Hepatocyte (in vitro differentiated cells): ENCODE measurements around the gene OR1E1. TPM values are rescaled to one million over a fixed set of nuclear protein-coding genes. Genes with fewer than 3 reads are reported as not detected.
"Not testable (repeated sequence)": the region's sequence is repeated elsewhere in the genome, so short reads cannot be mapped to it uniquely, and the experiment has no call there.

Experiments used
- DNase-seq: peaks from one replicate; pipeline ENCODE4 v3.0.0-alpha.2; 2016; ENCODE audit warnings: low spot score
- H2AFZ ChIP-seq: fragments of 200-600 bp; sonication (generic); 2 replicates; pipeline ENCODE4 v1.6.0; 2016; ENCODE audit warnings: antibody characterized with exemption, mild to moderate bottlenecking
- H3K27ac ChIP-seq: fragments of 200-600 bp; sonication (generic); 2 replicates; pipeline ENCODE4 v1.5.1; 2016; ENCODE audit warnings: mild to moderate bottlenecking
- H3K27me3 ChIP-seq: fragments of 200-600 bp; sonication (generic); 2 replicates; pipeline ENCODE4 v1.6.1; 2016
- H3K36me3 ChIP-seq: fragments of 200-600 bp; sonication (generic); replicated peaks from 2 replicates; pipeline ENCODE4 v1.5.1; 2016; ENCODE audit warnings: low read depth; ENCODE audit not compliant: insufficient read depth
- H3K4me1 ChIP-seq: fragments of 200-600 bp; sonication (generic); 2 replicates; pipeline ENCODE4 v1.5.1; 2016; ENCODE audit warnings: mild to moderate bottlenecking, moderate library complexity; ENCODE audit not compliant: insufficient read depth
- H3K4me2 ChIP-seq: fragments of 200-600 bp; sonication (generic); 2 replicates; pipeline ENCODE4 v1.6.0; 2016
- H3K4me3 ChIP-seq: fragments of 200-600 bp; sonication (generic); 2 replicates; pipeline ENCODE4 v1.5.1; 2016; ENCODE audit warnings: mild to moderate bottlenecking
- H3K79me2 ChIP-seq: fragments of 200-600 bp; sonication (generic); 2 replicates; pipeline ENCODE4 v1.6.0; 2017; ENCODE audit warnings: mild to moderate bottlenecking
- H3K9me2 ChIP-seq: fragments of 200-600 bp; sonication (generic); replicated peaks from 2 replicates; pipeline ENCODE4 v1.6.0; 2017; ENCODE audit warnings: mild to moderate bottlenecking; ENCODE audit not compliant: insufficient read depth
- H3K9me3 ChIP-seq: fragments of 200-600 bp; sonication (generic); 2 replicates; pipeline ENCODE4 v1.5.1; 2016; ENCODE audit warnings: low read depth, mild to moderate bottlenecking
- H4K20me1 ChIP-seq: fragments of 200-600 bp; sonication (generic); 2 replicates; pipeline ENCODE4 v1.6.0; 2016; ENCODE audit warnings: mild to moderate bottlenecking; ENCODE audit not compliant: insufficient read depth, poor library complexity, severe bottlenecking
- CTCF ChIP-seq: fragments of 200-600 bp; sonication (generic); IDR thresholded peaks from 2 replicates; pipeline ENCODE4 v1.5.1; 2016; ENCODE audit warnings: antibody characterized with exemption, mild to moderate bottlenecking; ENCODE audit not compliant: poor library complexity
- EZH2 ChIP-seq: fragments of 200-600 bp; sonication (generic); IDR thresholded peaks from 2 replicates; pipeline ENCODE4 v1.6.1; 2016; ENCODE audit warnings: antibody characterized with exemption, mild to moderate bottlenecking, borderline replicate concordance
- EZH2phosphoT487 ChIP-seq: fragments of 200-600 bp; sonication (generic); IDR thresholded peaks from one replicate; pipeline ENCODE4 v1.6.1; 2018; ENCODE audit warnings: antibody characterized with exemption, mild to moderate bottlenecking, low read depth, moderate library complexity; ENCODE audit not compliant: unreplicated experiment, severe bottlenecking
- WGBS: methylation state at CpG from one replicate; pipeline ENCODE4 v1.1.6; 2016; ENCODE audit warnings: low lambda C conversion rate; ENCODE audit errors: missing lambda C conversion rate; 5-methylcytosine and 5-hydroxymethylcytosine counted together
- polyA plus RNA-seq: library from polyadenylated mRNA; unstranded; fragments of >200 nt; fragmentation: Nextera tagmentation; extraction: Ambion mirVana; gene quantifications from 2 replicates; pipeline ENCODE4 v1.2.1, GENCODE V29; 2016
- small RNA-seq: library from RNA; depleted of rRNA; stranded (forward); fragments of <200 nt; gene quantifications from one replicate; pipeline ENCODE3, GENCODE V24; 2014
- total RNA-seq: library from RNA; depleted of rRNA; stranded (reverse); fragments of >200 nt; gene quantifications from 2 replicates; pipeline ENCODE4 v1.2.3, GENCODE V29; 2014

OR1E1 gene
- total and polyA plus RNA-seq, 2 experiments from 2014 or later: not detected

GRCh38 chr17:3381957-3382356, 16.3 kb downstream of the OR1E1 start:
- H3K9me2 ChIP-seq: no peaks in the 10 kb centered on the region
- no peaks in the 10 kb centered on the region for H4K20me1 ChIP-seq
- no peak for TF ChIP-seq EZH2phosphoT487
- TF ChIP-seq CTCF: no peak
- no peak for TF ChIP-seq EZH2
- no peaks in the 10 kb centered on the region for H3K27me3 ChIP-seq
- H2AFZ ChIP-seq: no peak overlapping the region
- no peak overlapping the region for H3K4me3 ChIP-seq
- no peak for DNase-seq
- H3K27ac ChIP-seq: no peak overlapping the region
- no peaks in the 10 kb centered on the region for H3K9me3 ChIP-seq
- no peak overlapping the region for H3K4me2 ChIP-seq
- no peaks in the 10 kb centered on the region for H3K36me3 ChIP-seq
- H3K79me2 ChIP-seq: no peaks in the 10 kb centered on the region
- 80% methylated on average over 5 of the region's 5 CpGs for WGBS
- H3K4me1 ChIP-seq: no peaks in the 10 kb centered on the region

DNA sequence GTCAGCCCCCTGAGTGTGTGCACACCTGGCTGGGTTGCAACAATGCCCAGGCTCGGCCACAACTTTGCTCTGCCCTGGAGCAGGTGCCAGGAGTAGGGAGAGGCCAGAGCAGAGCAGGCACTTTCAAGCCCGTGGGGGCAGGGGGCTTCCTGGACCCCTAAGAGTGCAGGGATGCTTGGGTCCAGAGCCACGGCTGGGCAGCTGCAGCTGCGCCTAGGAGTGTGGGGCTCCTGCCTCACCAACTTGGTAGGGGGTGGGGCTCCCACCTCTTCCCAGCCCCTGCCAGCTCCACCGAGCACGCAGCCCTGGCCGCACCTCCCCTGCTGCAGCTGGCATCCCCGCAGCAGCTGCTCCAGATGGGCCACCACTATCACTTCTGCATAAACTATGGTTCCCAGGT, 19.9 kb downstream of the OR1E1 start:
- TF ChIP-seq EZH2phosphoT487 (no peak), EZH2 (no peak), CTCF (no peak)
- Histone ChIP-seq H2AFZ (no peak overlapping the region), H3K36me3 (no peaks in the 10 kb centered on the region), H3K27me3 (no peaks in the 10 kb centered on the region), H4K20me1 (no peaks in the 10 kb centered on the region), H3K4me2 (no peak overlapping the region), H3K27ac (no peak overlapping the region), H3K4me3 (no peak overlapping the region), H3K9me2 (no peaks in the 10 kb centered on the region), H3K9me3 (no peaks in the 10 kb centered on the region), H3K79me2 (no peaks in the 10 kb centered on the region), H3K4me1 (no peaks in the 10 kb centered on the region)
- no peak for DNase-seq
- 63% methylated on average over 8 of the region's 8 CpGs for WGBS

- H3K79me2 ChIP-seq, H3K27ac ChIP-seq, H3K36me3 ChIP-seq, H4K20me1 ChIP-seq, H3K4me1 ChIP-seq, H3K4me2 ChIP-seq, DNase-seq, H3K9me2 ChIP-seq, H2AFZ ChIP-seq, H3K9me3 ChIP-seq, H3K4me3 ChIP-seq, H3K27me3 ChIP-seq: not testable (repeated sequence)
- no CpG with 5 or more reads among the region's 31 CpGs for WGBS
Measured at GRCh38 chr17:3371167-3371566, 27.0 kb downstream of the OR1E1 start.

Small RNAs within 50 kb of the gene (small RNA-seq; reads per million reads assigned to genes)
- gene OR1AC1P: not detected

Other genes with a start within 250 kb of the OR1E1 start
- not detected in 2 replicates for gene OR1A2, start 200.9 kb downstream of the OR1E1 start, total RNA-seq
- gene OR1A2, start 200.9 kb downstream of the OR1E1 start, polyA plus RNA-seq: not detected in 2 replicates
- not detected in 2 replicates for gene OR1A1, start 190.7 kb downstream of the OR1E1 start, total RNA-seq
- gene OR1A1, start 190.7 kb downstream of the OR1E1 start, polyA plus RNA-seq: not detected in 2 replicates
- not detected in 2 replicates for gene OR3A1, start 100.0 kb downstream of the OR1E1 start, total RNA-seq
- gene OR3A1, start 100.0 kb downstream of the OR1E1 start, polyA plus RNA-seq: not detected in 2 replicates
- gene OR3A2, start 12.1 kb downstream of the OR1E1 start, total RNA-seq: not detected in 2 replicates
- gene OR3A2, start 12.1 kb downstream of the OR1E1 start, polyA plus RNA-seq: not detected in 2 replicates
- gene OR3A3, start 13.0 kb upstream of the OR1E1 start, total RNA-seq: not detected in 2 replicates
- not detected in 2 replicates for gene OR3A3, start 13.0 kb upstream of the OR1E1 start, polyA plus RNA-seq
- not detected in 2 replicates for gene OR1E2, start 35.4 kb upstream of the OR1E1 start, total RNA-seq
- not detected in 2 replicates for gene OR1E2, start 35.4 kb upstream of the OR1E1 start, polyA plus RNA-seq
- gene SPATA22, start 73.4 kb upstream of the OR1E1 start, total RNA-seq: not detected in 2 replicates
- gene SPATA22, start 73.4 kb upstream of the OR1E1 start, polyA plus RNA-seq: not detected in 2 replicates
- 0.27 and 1.2 TPM in 2 replicates for gene ASPA, start 77.6 kb upstream of the OR1E1 start, total RNA-seq
- 0.08 and 0.66 TPM in 2 replicates for gene ASPA, start 77.6 kb upstream of the OR1E1 start, polyA plus RNA-seq
- gene TRPV3, start 159.4 kb upstream of the OR1E1 start, total RNA-seq: 2.6 and 8.1 TPM in 2 replicates
- gene TRPV3, start 159.4 kb upstream of the OR1E1 start, polyA plus RNA-seq: 1.4 and 2.5 TPM in 2 replicates
- gene TRPV1, start 211.0 kb upstream of the OR1E1 start, total RNA-seq: 3.7 and 6.2 TPM in 2 replicates
- gene TRPV1, start 211.0 kb upstream of the OR1E1 start, polyA plus RNA-seq: 4.8 and 6.2 TPM in 2 replicates
- gene SHPK, start 237.8 kb upstream of the OR1E1 start, total RNA-seq: 14.1 and 14.9 TPM in 2 replicates
- 9.1 and 11.2 TPM in 2 replicates for gene SHPK, start 237.8 kb upstream of the OR1E1 start, polyA plus RNA-seq
- gene CTNS, start 238.3 kb upstream of the OR1E1 start, total RNA-seq: 28.1 and 28.7 TPM in 2 replicates
- 23.7 and 26.0 TPM in 2 replicates for gene CTNS, start 238.3 kb upstream of the OR1E1 start, polyA plus RNA-seq